ENCODE results near the gene SH3RF3.

The SH3RF3 gene

DNA sequence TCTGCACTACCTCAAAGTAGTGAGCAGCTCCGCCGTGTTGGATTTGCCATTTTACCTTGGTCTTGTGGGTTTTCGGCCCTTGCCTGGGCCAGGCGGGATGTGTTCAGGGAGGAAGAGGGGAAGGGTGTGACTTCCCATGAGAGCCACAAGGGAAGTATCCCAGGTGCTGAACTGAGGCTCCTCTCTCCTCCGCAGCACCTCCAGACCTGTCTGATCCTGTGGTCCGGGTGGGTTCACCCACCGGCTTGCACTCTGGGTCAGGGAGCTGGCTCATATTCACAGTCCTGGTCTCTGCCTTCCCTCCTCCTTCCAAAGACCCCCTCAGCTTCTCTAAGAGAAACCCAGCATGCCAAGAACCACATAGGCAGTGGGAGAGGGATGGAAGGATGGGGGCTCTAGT lies 249.0 kb downstream of the SH3RF3 start:
- TF ChIP-seq, protein P1, sequence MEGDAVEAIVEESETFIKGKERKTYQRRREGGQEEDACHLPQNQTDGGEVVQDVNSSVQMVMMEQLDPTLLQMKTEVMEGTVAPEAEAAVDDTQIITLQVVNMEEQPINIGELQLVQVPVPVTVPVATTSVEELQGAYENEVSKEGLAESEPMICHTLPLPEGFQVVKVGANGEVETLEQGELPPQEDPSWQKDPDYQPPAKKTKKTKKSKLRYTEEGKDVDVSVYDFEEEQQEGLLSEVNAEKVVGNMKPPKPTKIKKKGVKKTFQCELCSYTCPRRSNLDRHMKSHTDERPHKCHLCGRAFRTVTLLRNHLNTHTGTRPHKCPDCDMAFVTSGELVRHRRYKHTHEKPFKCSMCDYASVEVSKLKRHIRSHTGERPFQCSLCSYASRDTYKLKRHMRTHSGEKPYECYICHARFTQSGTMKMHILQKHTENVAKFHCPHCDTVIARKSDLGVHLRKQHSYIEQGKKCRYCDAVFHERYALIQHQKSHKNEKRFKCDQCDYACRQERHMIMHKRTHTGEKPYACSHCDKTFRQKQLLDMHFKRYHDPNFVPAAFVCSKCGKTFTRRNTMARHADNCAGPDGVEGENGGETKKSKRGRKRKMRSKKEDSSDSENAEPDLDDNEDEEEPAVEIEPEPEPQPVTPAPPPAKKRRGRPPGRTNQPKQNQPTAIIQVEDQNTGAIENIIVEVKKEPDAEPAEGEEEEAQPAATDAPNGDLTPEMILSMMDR (IDR thresholded peaks at IDR 0.05; ENCODE audit: insufficient read depth, low read length, missing control alignments), result no peak
- no peak overlapping the region for H3K4me3 ChIP-seq (ENCODE audit: low read depth, low read length)
- no peak for DNase-seq (ENCODE audit: low read depth, low spot score)
- CTCF ChIA-PET, result interaction anchor here (2.3 kb wide), 1 partner anchor 132 kb away, joined by 9 read pairs; no protein-coding TSS in a partner anchor
- POLR2A ChIA-PET, result no interaction called here

GRCh38 chr2:109378682-109379081 lies 249.7 kb downstream of the SH3RF3 start:
- TF ChIP-seq, protein P1 (IDR thresholded peaks at IDR 0.05; ENCODE audit: insufficient read depth, low read length, missing control alignments), result no peak
- ChIA-PET POLR2A (no interaction called here), CTCF (interaction anchor here (2.3 kb wide), 1 partner anchor 131 kb away, joined by 9 read pairs; no protein-coding TSS in a partner anchor)
- no peak for DNase-seq (ENCODE audit: low read depth, low spot score)
- no peak overlapping the region for H3K4me3 ChIP-seq (ENCODE audit: low read depth, low read length)

DNA sequence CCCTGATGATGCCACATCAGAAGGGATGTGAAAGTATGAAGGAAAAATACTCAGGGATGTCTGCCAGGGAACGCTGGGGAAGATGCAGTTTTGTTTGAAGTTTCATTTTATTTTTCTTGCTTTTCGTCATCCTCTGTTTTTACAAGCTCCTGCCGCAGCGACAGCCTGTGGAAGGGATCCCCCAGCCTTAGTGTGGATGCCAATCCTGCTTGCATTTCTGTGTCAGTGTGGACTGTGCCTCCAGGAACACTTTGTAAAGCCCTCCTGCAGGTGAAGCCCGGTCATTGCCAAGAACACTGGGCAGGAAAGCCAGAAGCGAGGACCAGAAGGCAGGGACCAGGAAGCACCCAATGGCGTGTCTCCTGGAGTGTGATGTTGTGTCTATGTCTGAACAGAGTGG lies 250.5 kb downstream of the SH3RF3 start:
- DNase-seq (ENCODE audit: low read depth, low spot score), result no peak
- POLR2A ChIA-PET, result no interaction called here
- TF ChIP-seq, protein P1 (IDR thresholded peaks at IDR 0.05; ENCODE audit: insufficient read depth, low read length, missing control alignments), result no peak
- CTCF ChIA-PET, result no interaction called here
- no peak overlapping the region for H3K4me3 ChIP-seq (ENCODE audit: low read depth, low read length)

GRCh38 chr2:109380502-109381326 lies 251.7 kb downstream of the SH3RF3 start:
- TF ChIP-seq, protein P1 (IDR thresholded peaks at IDR 0.05; ENCODE audit: insufficient read depth, low read length, missing control alignments), result no peak
- POLR2A ChIA-PET, result interaction anchor here (0.9 kb wide), 1 partner anchor 18 kb away, joined by 4 read pairs; no protein-coding TSS in a partner anchor
- H3K4me3 ChIP-seq (ENCODE audit: low read depth, low read length), result no peak overlapping the region
- DNase-seq (ENCODE audit: low read depth, low spot score), result no peak
- CTCF ChIA-PET, result interaction anchor here (0.8 kb wide), 1 partner anchor 12 kb away, joined by 3 read pairs; no protein-coding TSS in a partner anchor

DNA sequence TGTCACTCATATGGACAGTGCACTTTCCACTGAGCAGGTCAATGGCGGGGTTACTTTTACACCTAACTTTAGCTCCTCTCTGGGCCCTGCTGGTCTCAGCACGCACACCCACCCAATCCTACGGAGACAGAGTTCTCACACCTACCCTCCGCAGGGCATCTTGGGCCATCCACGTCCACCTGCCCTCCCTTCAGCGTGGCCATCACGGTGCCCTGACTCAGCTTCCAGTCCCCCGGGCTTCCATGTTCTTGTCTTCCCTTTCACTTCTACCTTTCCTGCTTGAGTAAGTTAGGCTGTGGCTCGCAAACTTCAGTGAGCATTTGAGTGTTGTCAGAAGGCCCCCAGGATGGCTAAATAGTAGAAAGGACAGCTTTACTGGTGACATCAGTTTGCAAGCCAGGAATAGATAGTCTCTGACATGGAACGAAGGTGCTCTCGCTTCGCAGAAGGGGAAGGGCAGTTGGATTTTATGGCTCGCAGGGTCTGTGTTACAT lies 252.4 kb downstream of the SH3RF3 start:
- H3K4me3 ChIP-seq (ENCODE audit: low read depth, low read length), result no peak overlapping the region
- DNase-seq (ENCODE audit: low read depth, low spot score), result no peak
- TF ChIP-seq, protein P1 (IDR thresholded peaks at IDR 0.05; ENCODE audit: insufficient read depth, low read length, missing control alignments), result no peak
- ChIA-PET CTCF (interaction anchor here (0.8 kb wide), 1 partner anchor 11 kb away, joined by 3 read pairs; no protein-coding TSS in a partner anchor), POLR2A (interaction anchor here (0.6 to 0.9 kb wide), 2 partner anchors 9 to 17 kb away, joined by 3 to 4 read pairs; no protein-coding TSS in a partner anchor)

GRCh38 chr2:109382226-109382895 lies 253.4 kb downstream of the SH3RF3 start:
- TF ChIP-seq, protein P1 (IDR thresholded peaks at IDR 0.05; ENCODE audit: insufficient read depth, low read length, missing control alignments), result no peak
- DNase-seq (ENCODE audit: low read depth, low spot score), result no peak
- ChIA-PET POLR2A (no interaction called here), CTCF (no interaction called here)
- H3K4me3 ChIP-seq (ENCODE audit: low read depth, low read length), result no peak overlapping the region

Data from AG04449 (cell line).